GM12892 (cell line): ENCODE measurements around the gene ZC3H12A.
A peak's percentile ranks its signal among the peaks of the same experiment; 100 is the strongest.

ENCODE experiments used
- DNase-seq: peaks from one replicate; pipeline ENCODE4 v3.0.0; 2011; ENCODE audit not compliant: insufficient read length
- FAIRE-seq: peaks from 2 replicates; lab custom pipeline; 2011; peaks lifted over from hg19 to GRCh38; lab: Jason Lieb, UNC
- POLR2A ChIP-seq: IDR thresholded peaks from 2 replicates; pipeline ENCODE4 v1.6.1; 2011; ENCODE audit warnings: low read depth, low read length, control low read depth
- POLR2AphosphoS5 ChIP-seq: IDR thresholded peaks from 2 replicates; pipeline ENCODE4 v1.6.1; 2011; ENCODE audit warnings: low read depth, low read length, control low read depth
- TAF1 ChIP-seq: IDR thresholded peaks from 2 replicates; pipeline ENCODE4 v1.6.1; 2011; ENCODE audit warnings: low read depth, mild to moderate bottlenecking, control low read depth, low read length, borderline replicate concordance

ZC3H12A gene

DNA sequence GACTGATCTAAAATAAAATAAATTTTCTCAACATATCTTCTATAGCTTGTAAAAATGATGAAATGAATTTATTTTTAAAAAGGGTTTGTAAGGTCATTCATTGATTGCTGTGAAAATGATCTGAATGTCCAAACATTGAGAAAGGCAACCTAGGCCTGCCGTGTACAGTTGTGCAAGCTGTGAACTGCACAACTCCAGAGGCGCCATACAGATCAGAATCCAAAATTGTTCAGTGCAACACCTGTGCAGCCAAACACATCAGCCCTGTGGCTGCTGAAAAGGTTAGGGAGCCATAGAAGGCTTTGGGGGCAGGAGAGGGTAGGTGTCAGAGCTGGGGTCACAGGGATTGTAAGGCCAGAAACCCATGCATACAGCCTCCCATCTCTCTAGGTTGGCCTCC lies 9.9 kb upstream of the ZC3H12A start:
- no peak for DNase-seq
- no peak for FAIRE-seq
- TF ChIP-seq TAF1 (no peak), POLR2A (no peak), POLR2AphosphoS5 (no peak)

DNA sequence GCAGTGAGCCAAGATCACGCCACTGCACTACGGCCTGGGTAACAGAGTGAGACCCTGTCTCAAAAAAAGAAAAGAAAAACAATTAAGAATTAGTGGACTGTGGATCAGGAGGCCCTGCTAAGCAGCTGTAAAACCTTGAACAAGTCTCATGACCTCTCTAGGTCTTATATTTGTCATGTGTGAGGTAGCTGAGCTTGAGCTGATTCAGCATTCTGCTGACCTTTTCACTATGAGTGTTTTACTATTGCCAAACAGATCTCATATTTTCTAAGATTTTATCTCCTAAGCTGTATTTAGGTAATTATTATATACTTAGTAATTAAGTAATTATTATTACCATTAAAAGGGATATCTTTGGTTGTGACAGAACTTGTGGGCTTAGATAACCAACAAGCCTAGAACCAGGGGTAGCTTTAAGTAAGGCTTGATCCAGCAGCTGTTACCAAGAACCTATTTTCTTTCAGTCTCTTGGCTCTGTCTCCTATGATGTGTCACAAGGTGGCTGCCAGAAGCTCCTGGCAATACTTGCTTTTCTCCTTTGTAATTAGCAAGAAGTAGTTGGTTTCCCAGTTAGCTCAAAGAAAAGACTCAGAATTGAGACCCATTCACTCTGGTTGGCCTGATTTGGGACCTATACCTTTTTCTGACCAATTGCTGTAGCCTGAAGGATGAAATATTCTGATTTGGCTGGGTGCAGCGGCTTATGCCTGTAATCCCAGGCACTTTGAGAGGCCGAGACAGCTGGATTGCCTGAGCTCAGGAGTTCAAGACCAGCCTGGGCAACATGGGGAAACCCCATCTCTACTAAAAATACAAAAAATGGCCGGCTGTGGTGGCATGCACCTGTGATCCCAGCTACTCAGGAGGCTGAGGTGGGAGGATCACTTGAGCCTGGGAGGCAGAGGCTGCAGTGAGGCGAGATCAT lies 8.5 kb upstream of the ZC3H12A start:
- no peak for TF ChIP-seq TAF1
- TF ChIP-seq POLR2A: no peak
- TF ChIP-seq POLR2AphosphoS5: no peak
- FAIRE-seq (no peak), DNase-seq (no peak)

DNA sequence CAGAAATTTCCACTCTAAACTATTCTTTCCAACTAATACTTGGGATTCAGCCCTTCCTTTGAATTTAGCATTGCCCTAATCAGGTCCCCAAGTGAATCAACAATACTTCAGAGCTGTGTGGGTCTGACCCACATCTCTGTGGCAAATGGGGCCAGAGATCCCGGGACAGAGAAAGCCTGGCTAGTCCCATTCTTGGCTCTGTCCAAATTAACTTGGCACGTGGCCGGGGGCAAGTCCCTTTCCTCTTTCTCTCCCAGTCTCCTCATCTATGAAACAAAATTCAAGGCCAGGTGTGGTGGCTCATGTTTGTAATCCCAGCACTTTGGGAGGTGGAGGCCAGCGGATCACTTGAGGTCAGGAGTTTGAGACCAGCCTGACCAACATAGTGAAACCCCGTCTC lies 6.3 kb upstream of the ZC3H12A start:
- TF ChIP-seq POLR2A: no peak
- TF ChIP-seq POLR2AphosphoS5: no peak
- TF ChIP-seq TAF1: no peak
- no peak for FAIRE-seq
- no peak for DNase-seq

DNA sequence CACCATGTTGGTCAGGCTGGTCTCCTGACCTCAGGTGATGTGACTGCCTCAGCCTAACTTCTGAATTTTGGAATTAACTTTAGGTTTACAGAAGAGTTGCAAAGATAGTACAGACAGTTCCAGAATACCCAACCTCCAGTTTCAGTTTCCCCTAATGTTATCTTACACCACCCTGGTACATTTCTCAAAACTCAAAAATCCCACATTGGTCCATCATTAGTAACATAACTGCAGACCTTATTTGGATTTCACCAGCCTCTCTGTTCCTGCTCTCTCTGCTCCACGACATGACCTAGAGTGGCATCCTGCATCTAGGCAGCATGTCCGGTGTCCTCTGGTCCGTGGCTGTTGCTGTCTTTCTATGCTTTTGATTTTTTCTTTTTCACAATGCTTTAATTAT lies 5.0 kb upstream of the ZC3H12A start:
- TF ChIP-seq POLR2AphosphoS5 (no peak), TAF1 (no peak), POLR2A (no peak)
- no peak for FAIRE-seq
- no peak for DNase-seq

DNA sequence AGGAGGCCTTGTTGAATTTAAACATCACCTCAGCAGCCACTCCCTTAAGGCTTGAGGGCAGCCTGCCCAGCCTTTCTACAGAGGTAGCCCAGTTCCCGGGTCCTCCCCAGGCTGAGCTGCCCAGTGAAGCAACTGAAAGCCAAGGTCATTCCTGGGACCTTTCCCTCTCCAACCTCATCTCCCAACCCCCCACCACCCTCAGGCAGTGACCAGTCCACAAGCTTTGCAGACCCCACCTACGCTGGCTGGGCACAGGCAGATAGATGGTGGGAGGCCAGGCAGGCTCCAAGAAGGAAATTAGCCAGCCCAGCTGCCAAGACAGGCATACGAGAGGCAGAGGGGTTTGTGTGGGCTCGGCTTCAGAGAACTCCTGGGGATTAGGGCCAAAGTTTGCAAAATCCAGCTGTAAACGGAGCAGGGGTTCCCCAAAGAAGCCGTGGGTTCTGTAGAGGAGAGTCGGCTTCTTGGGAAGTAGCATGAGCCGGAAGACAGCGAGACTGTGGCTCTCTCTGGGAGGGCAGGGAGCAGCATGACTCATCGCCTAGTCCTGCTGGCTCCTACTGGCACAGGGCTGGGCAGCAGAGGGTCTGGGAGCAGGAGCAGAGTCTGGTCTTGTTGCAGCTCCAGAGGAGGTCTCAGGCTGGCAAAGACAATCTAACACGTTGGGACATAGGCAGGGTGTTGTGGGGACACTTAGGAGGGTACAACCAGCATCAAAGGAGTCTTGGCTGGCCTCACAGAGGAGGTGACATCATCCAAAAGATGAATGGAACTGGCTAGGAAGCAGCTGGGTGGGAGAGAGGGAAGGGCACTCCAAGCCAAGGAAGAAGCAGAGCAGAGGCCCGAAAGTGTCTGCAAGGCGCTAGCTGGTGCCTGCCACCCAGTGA lies 2.8 kb upstream of the ZC3H12A start:
- FAIRE-seq: no peak
- TF ChIP-seq POLR2A (no peak), POLR2AphosphoS5 (no peak), TAF1 (no peak)
- no peak for DNase-seq

DNA sequence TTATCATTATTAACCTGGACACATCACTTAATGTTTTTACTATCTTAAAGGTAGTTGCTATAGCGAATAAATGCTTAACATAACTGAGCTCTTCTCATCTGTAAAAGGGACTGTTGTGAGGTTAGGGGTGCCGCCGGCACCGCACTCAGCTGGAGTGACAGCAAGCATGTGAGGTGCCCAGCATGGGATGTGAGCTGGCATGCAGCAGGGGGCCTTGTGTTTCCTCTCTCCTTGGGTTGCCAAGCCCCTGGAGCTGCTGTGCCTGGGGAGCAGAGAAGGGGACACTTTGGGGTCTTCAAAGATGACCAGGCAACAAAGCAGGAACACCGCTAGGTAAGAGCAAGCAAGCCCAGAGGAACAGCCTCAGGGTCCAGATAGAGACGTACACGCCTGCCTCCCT lies 2.1 kb upstream of the ZC3H12A start:
- DNase-seq (no peak), FAIRE-seq (no peak)
- TF ChIP-seq TAF1 (no peak), POLR2A (no peak), POLR2AphosphoS5 (no peak)

DNA sequence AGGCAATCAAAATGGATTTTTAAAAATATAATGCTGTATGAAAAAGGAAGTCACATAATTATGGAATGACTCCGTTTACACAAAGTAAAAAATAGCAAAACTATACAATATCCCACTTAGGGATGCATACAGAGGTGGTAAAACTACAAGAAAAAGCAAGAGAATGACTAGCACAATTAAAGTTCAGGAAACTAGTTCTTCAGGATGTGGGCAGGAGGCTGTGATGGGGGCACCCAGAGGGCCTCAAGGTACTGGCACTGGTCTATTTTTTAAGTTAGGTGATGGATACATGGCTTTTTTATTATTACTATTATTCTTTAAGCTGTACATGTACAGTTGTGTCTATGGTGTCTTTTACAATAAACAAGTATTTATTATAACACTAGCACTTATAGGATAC lies 1.4 kb upstream of the ZC3H12A start:
- TF ChIP-seq POLR2AphosphoS5: no peak
- FAIRE-seq (no peak), DNase-seq (no peak)

DNA sequence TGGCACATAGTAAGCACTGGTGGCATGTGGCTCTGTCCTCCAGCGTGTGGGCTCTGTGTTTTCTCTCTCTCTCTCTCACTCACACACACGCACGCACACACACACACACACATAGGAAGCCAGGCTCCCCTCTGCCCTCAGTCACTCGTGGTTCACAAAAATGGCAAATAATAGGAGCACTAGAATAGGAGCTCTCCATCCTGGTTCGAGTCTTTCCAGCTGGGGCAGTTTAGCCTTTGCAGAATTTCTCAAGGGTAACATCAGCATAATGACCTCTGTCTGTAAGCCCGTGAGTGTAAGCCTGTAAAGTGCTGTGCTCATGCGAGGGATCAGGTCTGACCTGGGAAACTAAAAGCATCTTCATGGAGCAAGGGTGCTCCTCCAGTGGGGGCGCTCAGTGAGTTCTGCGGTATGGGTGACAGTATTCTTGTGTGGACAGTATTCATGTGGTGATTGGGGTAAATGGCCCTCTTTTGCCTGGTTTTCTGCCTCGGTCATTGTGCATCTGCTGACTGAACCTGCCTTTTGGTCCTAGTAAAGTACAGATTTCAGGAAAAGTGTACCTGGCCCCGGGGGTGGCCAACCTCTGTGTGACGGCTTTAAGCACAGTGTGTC lies 842 bp upstream of the ZC3H12A start:
- DNase-seq (no peak), FAIRE-seq (no peak)
- no peak for TF ChIP-seq POLR2AphosphoS5
- TF ChIP-seq TAF1: no peak
- TF ChIP-seq POLR2A: no peak

DNA sequence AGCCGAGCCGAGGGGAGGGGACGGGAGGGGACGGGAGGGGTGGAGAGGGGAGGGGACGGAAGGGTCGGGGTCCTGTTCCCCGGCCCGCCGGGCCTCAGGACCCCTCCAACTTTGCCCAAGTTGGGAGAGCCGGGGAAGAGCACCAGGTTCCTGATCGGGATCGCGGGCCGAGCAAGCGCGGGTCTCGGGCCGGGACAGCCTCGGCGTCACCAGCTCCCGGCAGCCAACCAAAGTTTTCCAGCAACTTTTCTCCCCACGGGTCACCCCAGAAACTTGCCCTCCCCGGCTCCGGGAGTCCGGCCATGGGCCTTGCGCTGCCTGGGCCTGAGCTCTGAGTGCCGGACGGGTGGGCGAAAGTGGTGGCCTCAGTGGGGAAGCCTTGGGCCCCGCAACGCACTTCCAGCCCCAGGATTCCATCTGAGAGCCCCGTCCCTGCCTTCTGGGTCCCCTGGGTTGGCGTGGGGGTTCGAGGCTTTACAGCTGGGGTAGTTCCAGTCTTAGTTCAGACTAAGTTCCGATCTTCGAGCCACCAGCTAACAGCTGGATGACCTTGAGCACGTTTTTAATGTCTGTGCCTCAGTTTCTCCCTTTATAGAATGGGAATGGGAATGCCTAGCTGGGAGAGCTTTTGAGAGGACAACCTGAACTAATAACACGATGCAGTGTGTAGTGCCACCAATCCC lies 458 bp downstream of the ZC3H12A start:
- FAIRE-seq (no peak), DNase-seq (no peak)
- TF ChIP-seq TAF1 (no peak), POLR2A (peak; percentile 75), POLR2AphosphoS5 (peak; percentile 16)

DNA sequence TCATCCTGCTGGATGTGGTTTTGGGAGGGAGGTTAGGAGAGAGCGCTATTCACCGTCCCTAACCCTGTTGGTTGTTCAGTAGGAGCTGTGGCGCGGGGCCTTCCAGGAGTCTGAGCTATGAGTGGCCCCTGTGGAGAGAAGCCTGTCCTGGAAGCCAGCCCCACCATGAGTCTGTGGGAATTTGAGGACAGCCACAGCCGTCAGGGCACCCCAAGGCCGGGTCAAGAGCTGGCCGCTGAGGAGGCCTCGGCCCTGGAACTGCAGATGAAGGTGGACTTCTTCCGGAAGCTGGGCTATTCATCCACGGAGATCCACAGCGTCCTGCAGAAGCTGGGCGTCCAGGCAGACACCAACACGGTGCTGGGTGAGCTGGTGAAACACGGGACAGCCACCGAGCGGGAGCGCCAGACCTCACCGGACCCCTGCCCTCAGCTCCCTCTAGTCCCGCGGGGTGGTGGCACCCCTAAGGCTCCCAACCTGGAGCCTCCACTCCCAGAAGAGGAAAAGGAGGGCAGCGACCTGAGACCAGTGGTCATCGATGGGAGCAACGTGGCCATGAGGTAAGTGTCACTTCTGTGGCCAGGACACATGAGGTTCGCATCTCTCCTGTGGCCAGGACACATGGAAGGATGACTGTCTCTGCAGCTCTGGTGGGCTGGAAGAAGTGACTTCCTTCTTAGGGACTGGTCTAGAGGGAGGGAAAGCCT lies 1.2 kb downstream of the ZC3H12A start:
- FAIRE-seq: no peak

More for the DNA sequence above, 1.2 kb downstream of the ZC3H12A start:
- TF ChIP-seq POLR2AphosphoS5 (no peak), POLR2A (no peak), TAF1 (no peak)
- no peak for DNase-seq
